H9 (cell line): ENCODE results near the gene QRICH2. TPM values are rescaled to one million over a fixed set of nuclear protein-coding genes. Genes with fewer than 3 reads are reported as not detected.
A peak's percentile ranks its signal among the peaks of the same experiment; 100 is the strongest.

Experiments used
- DNase-seq: peaks from one replicate; pipeline ENCODE4 v3.0.0-alpha.2; 2017
- H2AFZ ChIP-seq: one replicate; pipeline ENCODE4 v1.6.1; 2013; ENCODE audit warnings: mild to moderate bottlenecking, low read length, control low read depth, moderate library complexity
- H2AK5ac ChIP-seq: 2 replicates; pipeline ENCODE4 v1.6.1; 2013; ENCODE audit warnings: low read length, control low read depth, mixed read lengths; ENCODE audit not compliant: insufficient read length
- H2BK120ac ChIP-seq: one replicate; pipeline ENCODE4 v1.6.1; 2013; ENCODE audit warnings: low read depth, mild to moderate bottlenecking, low read length, control low read depth, inconsistent platforms; ENCODE audit not compliant: poor library complexity, severe bottlenecking
- H2BK12ac ChIP-seq: 2 replicates; pipeline ENCODE4 v1.6.1; 2013; ENCODE audit warnings: low read length, control low read depth, mixed read lengths, low read depth; ENCODE audit not compliant: insufficient read length
- H2BK15ac ChIP-seq: 2 replicates; pipeline ENCODE4 v1.6.1; 2013; ENCODE audit warnings: low read depth, low read length, control low read depth
- H2BK20ac ChIP-seq: one replicate; pipeline ENCODE4 v1.6.1; 2013; ENCODE audit warnings: low read depth, mild to moderate bottlenecking, low read length, control low read depth, inconsistent platforms; ENCODE audit not compliant: poor library complexity, severe bottlenecking
- H2BK5ac ChIP-seq: 2 replicates; pipeline ENCODE4 v1.6.1; 2013; ENCODE audit warnings: low read length, control low read depth, mixed read lengths; ENCODE audit not compliant: insufficient read length
- H3K14ac ChIP-seq: 2 replicates; pipeline ENCODE4 v1.6.1; 2013; ENCODE audit warnings: low read length, control low read depth; ENCODE audit not compliant: insufficient read depth
- H3K18ac ChIP-seq: 2 replicates; pipeline ENCODE4 v1.6.1; 2013; ENCODE audit warnings: low read depth, mild to moderate bottlenecking, mixed read lengths, low read length, control low read depth; ENCODE audit not compliant: insufficient read length
- H3K23ac ChIP-seq: 2 replicates; pipeline ENCODE4 v1.6.1; 2013; ENCODE audit warnings: low read length, control low read depth, mixed read lengths, low read depth; ENCODE audit not compliant: insufficient read length
- H3K23me2 ChIP-seq: 2 replicates; pipeline ENCODE4 v1.6.1; 2013; ENCODE audit warnings: low read depth, mild to moderate bottlenecking, mixed read lengths, low read length, control low read depth; ENCODE audit not compliant: insufficient read length, poor library complexity, severe bottlenecking
- H3K27ac ChIP-seq: 2 replicates; pipeline ENCODE4 v1.5.1; 2013; ENCODE audit warnings: low read length, control low read depth, mixed read lengths, low read depth; ENCODE audit not compliant: insufficient read length
- H3K27me3 ChIP-seq: 2 replicates; pipeline ENCODE4 v1.6.1; 2013; ENCODE audit warnings: low read length, control low read depth, inconsistent platforms; ENCODE audit not compliant: insufficient read depth
- H3K4ac ChIP-seq: 2 replicates; pipeline ENCODE4 v1.6.1; 2013; ENCODE audit warnings: low read depth, mild to moderate bottlenecking, control low read depth, inconsistent platforms, low read length, moderate library complexity
- H3K4me1 ChIP-seq: 2 replicates; pipeline ENCODE4 v1.6.1; 2013; ENCODE audit warnings: low read length, control low read depth, inconsistent platforms; ENCODE audit not compliant: insufficient read depth
- H3K4me2 ChIP-seq: 2 replicates; pipeline ENCODE4 v1.6.1; 2013; ENCODE audit warnings: low read length, control low read depth, mixed read lengths; ENCODE audit not compliant: insufficient read length, insufficient read depth
- H3K56ac ChIP-seq: 2 replicates; pipeline ENCODE4 v1.6.1; 2013; ENCODE audit warnings: low read depth, mild to moderate bottlenecking, mixed read lengths, low read length, control low read depth; ENCODE audit not compliant: insufficient read length
- H3K79me1 ChIP-seq: 2 replicates; pipeline ENCODE4 v1.6.1; 2013; ENCODE audit warnings: low read depth, mild to moderate bottlenecking, moderate library complexity, low read length, control low read depth, inconsistent platforms; ENCODE audit not compliant: insufficient read depth, poor library complexity, severe bottlenecking
- H3K79me2 ChIP-seq: 2 replicates; pipeline ENCODE4 v1.6.1; 2013; ENCODE audit warnings: low read length, control low read depth, inconsistent platforms; ENCODE audit not compliant: insufficient read depth
- H3K9ac ChIP-seq: 2 replicates; pipeline ENCODE4 v1.6.1; 2013; ENCODE audit warnings: low read length, control low read depth, mixed read lengths; ENCODE audit not compliant: insufficient read length; ENCODE audit errors: extremely low read depth
- H3K9me3 ChIP-seq: one replicate; pipeline ENCODE4 v1.6.1; 2013; ENCODE audit warnings: low read depth, low read length, inconsistent platforms; ENCODE audit not compliant: control insufficient read depth
- H3T11ph ChIP-seq: one replicate; pipeline ENCODE4 v1.6.1; 2013; ENCODE audit warnings: mild to moderate bottlenecking, low read length, control low read depth, inconsistent platforms
- H4K20me1 ChIP-seq: one replicate; pipeline ENCODE4 v1.6.1; 2013; ENCODE audit not compliant: control insufficient read depth, insufficient read length, insufficient read depth
- H4K5ac ChIP-seq: 2 replicates; pipeline ENCODE4 v1.6.1; 2013; ENCODE audit warnings: low read depth, mild to moderate bottlenecking, mixed read lengths, low read length, control low read depth; ENCODE audit not compliant: insufficient read length
- H4K8ac ChIP-seq: replicated peaks from 2 replicates; pipeline ENCODE4 v1.6.1; 2013; ENCODE audit warnings: low read length, control low read depth, mixed read lengths, low read depth; ENCODE audit not compliant: insufficient read length
- H4K91ac ChIP-seq: 2 replicates; pipeline ENCODE4 v1.6.1; 2013; ENCODE audit warnings: low read depth, mild to moderate bottlenecking, moderate library complexity, mixed read lengths, low read length, control low read depth; ENCODE audit not compliant: insufficient read length
- H3K27ac Mint-ChIP-seq, 3 experiments: 2 replicates in 2 of 3; 3 replicates in 1 of 3; pipeline ENCODE4 v1.8.0; 2020 to 2021; ENCODE audit warnings: mixed read lengths in 3 of 3, mild to moderate bottlenecking in 1 of 3, moderate library complexity in 1 of 3
- H3K27me3 Mint-ChIP-seq: 2 replicates; pipeline ENCODE4 v1.8.0; 2021; ENCODE audit warnings: low read depth, mild to moderate bottlenecking, moderate library complexity, mixed read lengths
- H3K36me3 Mint-ChIP-seq, 3 experiments: 2 replicates in 2 of 3; 3 replicates in 1 of 3; pipeline ENCODE4 v1.8.0; 2020 to 2021; ENCODE audit warnings: low read depth in 3 of 3, mixed read lengths in 3 of 3; ENCODE audit not compliant: insufficient read depth in 1 of 3
- H3K4me1 Mint-ChIP-seq, 2 experiments: 2 replicates each; pipeline ENCODE4 v1.8.0; 2020; ENCODE audit warnings: mixed read lengths in 2 of 2
- H3K4me3 Mint-ChIP-seq, 2 experiments: 2 replicates in 1 of 2; 3 replicates in 1 of 2; pipeline ENCODE4 v1.8.0; 2020 to 2021; ENCODE audit warnings: mild to moderate bottlenecking in 2 of 2, mixed read lengths in 2 of 2, moderate library complexity in 1 of 2
- H3K9me3 Mint-ChIP-seq, 2 experiments: 2 replicates in 1 of 2; 3 replicates in 1 of 2; pipeline ENCODE4 v1.8.0; 2020; ENCODE audit warnings: mild to moderate bottlenecking in 2 of 2, mixed read lengths in 2 of 2, moderate library complexity in 1 of 2
- WGBS: extraction: QIAGEN DNeasy Blood & Tissue Kit; methylation state at CpG from one replicate; pipeline ENCODE4 v1.1.7; 2013; ENCODE audit warnings: missing lambda C conversion rate, low lambda C conversion rate, mixed read lengths; ENCODE audit not compliant: insufficient read length; ENCODE audit errors: extremely low coverage; 5-methylcytosine and 5-hydroxymethylcytosine counted together
- total RNA-seq: library from RNA; stranded (reverse); gene quantifications from 2 replicates; pipeline ENCODE4 v1.2.1, GENCODE V29; 2021
- TF ChIP-seq, protein P1 (sequence below): fragments of 200-600 bp; sonication (generic); conservative IDR thresholded peaks from 3 replicates; pipeline ENCODE4 v1.8.0; 2021; ENCODE audit warnings: antibody characterized with exemption, mild to moderate bottlenecking

QRICH2 gene
- total RNA-seq, 1 experiment from 2014 or later: 3.2 TPM

DNA sequence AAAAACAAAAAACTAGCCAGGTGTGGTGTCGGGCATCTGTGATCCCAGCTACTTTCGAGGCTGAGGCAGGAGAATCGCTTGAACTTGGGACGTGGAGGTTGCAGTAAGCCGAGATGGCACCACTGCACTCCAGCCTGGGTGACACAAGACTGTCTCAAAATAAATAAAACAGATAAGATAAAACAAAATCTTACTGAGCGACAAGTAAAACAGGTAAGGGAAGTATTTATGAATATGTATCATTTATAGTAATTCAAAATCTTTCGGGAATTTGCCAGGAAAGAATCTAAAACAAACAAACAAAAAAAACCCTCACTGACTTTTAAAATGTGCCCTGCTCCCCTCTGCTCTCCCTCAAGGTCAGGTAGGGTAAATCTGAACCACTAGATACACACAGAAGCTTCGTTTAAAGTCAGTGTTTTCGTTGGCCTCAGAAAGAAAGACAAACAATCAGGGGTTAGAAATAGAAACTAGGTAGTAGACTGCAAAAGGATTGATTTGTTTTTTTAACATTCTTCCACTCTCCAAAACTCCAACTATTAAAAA, 43.5 kb upstream of the QRICH2 start:
- no peaks in the 10 kb centered on the region for H3K9me3 ChIP-seq
- H3K79me2 ChIP-seq: no peaks in the 10 kb centered on the region
- no peak overlapping the region for H3K23ac ChIP-seq
- no peak overlapping the region for H4K5ac ChIP-seq
- peak overlapping the region; percentile 80 to 96; a peak in 3 of 5 replicates for H3K4me3 Mint-ChIP-seq
- peaks cover 17 to 19% of the 10 kb centered on the region in 2 experiments for H3K4me1 Mint-ChIP-seq
- no peak overlapping the region for H2AK5ac ChIP-seq
- no peak overlapping the region for H3K27ac ChIP-seq
- H3T11ph ChIP-seq: no peak overlapping the region
- no peaks in the 10 kb centered on the region for H3K9me3 Mint-ChIP-seq
- no peak overlapping the region for H2BK12ac ChIP-seq
- H3K79me1 ChIP-seq: no peaks in the 10 kb centered on the region
- TF ChIP-seq, protein P1, sequence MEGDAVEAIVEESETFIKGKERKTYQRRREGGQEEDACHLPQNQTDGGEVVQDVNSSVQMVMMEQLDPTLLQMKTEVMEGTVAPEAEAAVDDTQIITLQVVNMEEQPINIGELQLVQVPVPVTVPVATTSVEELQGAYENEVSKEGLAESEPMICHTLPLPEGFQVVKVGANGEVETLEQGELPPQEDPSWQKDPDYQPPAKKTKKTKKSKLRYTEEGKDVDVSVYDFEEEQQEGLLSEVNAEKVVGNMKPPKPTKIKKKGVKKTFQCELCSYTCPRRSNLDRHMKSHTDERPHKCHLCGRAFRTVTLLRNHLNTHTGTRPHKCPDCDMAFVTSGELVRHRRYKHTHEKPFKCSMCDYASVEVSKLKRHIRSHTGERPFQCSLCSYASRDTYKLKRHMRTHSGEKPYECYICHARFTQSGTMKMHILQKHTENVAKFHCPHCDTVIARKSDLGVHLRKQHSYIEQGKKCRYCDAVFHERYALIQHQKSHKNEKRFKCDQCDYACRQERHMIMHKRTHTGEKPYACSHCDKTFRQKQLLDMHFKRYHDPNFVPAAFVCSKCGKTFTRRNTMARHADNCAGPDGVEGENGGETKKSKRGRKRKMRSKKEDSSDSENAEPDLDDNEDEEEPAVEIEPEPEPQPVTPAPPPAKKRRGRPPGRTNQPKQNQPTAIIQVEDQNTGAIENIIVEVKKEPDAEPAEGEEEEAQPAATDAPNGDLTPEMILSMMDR: no peak
- peaks cover 5 to 18% (median 14%) of the 10 kb centered on the region in 3 experiments for H3K36me3 Mint-ChIP-seq
- no peak overlapping the region for H2BK15ac ChIP-seq
- peak overlapping the region in 1 of 3 experiments; percentile 33; a peak in 2 of 7 replicates for H3K27ac Mint-ChIP-seq
- H3K14ac ChIP-seq: no peak overlapping the region
- H3K4me2 ChIP-seq: no peak overlapping the region
- H3K27me3 Mint-ChIP-seq: peaks cover 1% of the 10 kb centered on the region
- H3K4me1 ChIP-seq: no peaks in the 10 kb centered on the region
- no peak overlapping the region for H2BK120ac ChIP-seq
- no peak for DNase-seq
- peaks cover 5% of the 10 kb centered on the region for H3K23me2 ChIP-seq
- no peak overlapping the region for H2BK5ac ChIP-seq
- no peak overlapping the region for H3K18ac ChIP-seq
- no peak overlapping the region for H4K91ac ChIP-seq
- no peaks in the 10 kb centered on the region for H4K20me1 ChIP-seq
- H3K9ac ChIP-seq: no peak overlapping the region
- no peak overlapping the region for H4K8ac ChIP-seq
- no peaks in the 10 kb centered on the region for H3K27me3 ChIP-seq
- H3K4ac ChIP-seq: no peak overlapping the region
- no peak overlapping the region for H2AFZ ChIP-seq
- H3K56ac ChIP-seq: no peak overlapping the region
- H2BK20ac ChIP-seq: no peak overlapping the region
- WGBS: no CpG with 5 or more reads among the region's 9 CpGs
